Loucy (cell line): Measurements from ENCODE around the gene SLC13A1.

ENCODE experiments used
- H2AFZ ChIP-seq: fragments of 200-600 bp; sonication (generic); 2 replicates; pipeline ENCODE4 v1.6.0; 2016; ENCODE audit warnings: antibody characterized with exemption, mild to moderate bottlenecking, low read length, moderate library complexity
- H3F3A ChIP-seq: fragments of 200-600 bp; 2 replicates; pipeline ENCODE4 v1.6.0; 2016; ENCODE audit warnings: antibody characterized with exemption, low read depth, mild to moderate bottlenecking
- H3K27me3 ChIP-seq: fragments of 200-600 bp; sonication (generic); 2 replicates; pipeline ENCODE4 v1.6.1; 2014; ENCODE audit warnings: low read length, mild to moderate bottlenecking; ENCODE audit not compliant: insufficient read depth, poor library complexity, severe bottlenecking
- H3K36me3 ChIP-seq: fragments of 200-600 bp; sonication (generic); 2 replicates; pipeline ENCODE4 v1.6.1; 2016; ENCODE audit warnings: low read length; ENCODE audit not compliant: insufficient read depth
- H3K4me1 ChIP-seq: fragments of 200-600 bp; sonication (generic); 2 replicates; pipeline ENCODE4 v1.5.1; 2014; ENCODE audit warnings: low read length, mild to moderate bottlenecking; ENCODE audit not compliant: insufficient read depth, poor library complexity, severe bottlenecking
- H3K4me2 ChIP-seq: fragments of 200-600 bp; sonication (generic); 2 replicates; pipeline ENCODE4 v1.6.0; 2014; ENCODE audit warnings: antibody characterized with exemption, low read length, low read depth, mild to moderate bottlenecking; ENCODE audit not compliant: poor library complexity, severe bottlenecking
- H3K4me3 ChIP-seq: fragments of 200-600 bp; sonication (generic); 2 replicates; pipeline ENCODE4 v1.5.1; 2014; ENCODE audit warnings: low read length, mild to moderate bottlenecking, mixed read lengths; ENCODE audit not compliant: poor library complexity, severe bottlenecking
- H3K79me2 ChIP-seq: fragments of 200-600 bp; sonication (generic); 2 replicates; pipeline ENCODE4 v1.6.1; 2014; ENCODE audit warnings: low read length; ENCODE audit not compliant: insufficient read depth
- H3K9ac ChIP-seq: fragments of 200-600 bp; sonication (generic); 2 replicates; pipeline ENCODE4 v1.6.0; 2014; ENCODE audit warnings: mild to moderate bottlenecking, low read depth, low read length, moderate library complexity; ENCODE audit not compliant: poor library complexity, severe bottlenecking
- H3K9me2 ChIP-seq: fragments of 200-600 bp; sonication (generic); replicated peaks from 2 replicates; pipeline ENCODE4 v1.6.1; 2016; ENCODE audit warnings: low read depth, low read length, mixed read lengths
- H3K9me3 ChIP-seq: fragments of 200-600 bp; sonication (generic); 2 replicates; pipeline ENCODE4 v1.6.1; 2014; ENCODE audit warnings: mild to moderate bottlenecking, antibody characterized with exemption, low read length, low read depth; ENCODE audit not compliant: insufficient read depth
- H4K20me1 ChIP-seq: fragments of 200-600 bp; sonication (generic); 2 replicates; pipeline ENCODE4 v1.6.0; 2014; ENCODE audit warnings: antibody characterized with exemption, low read length, mild to moderate bottlenecking; ENCODE audit not compliant: insufficient read depth, poor library complexity, severe bottlenecking
- EZH2phosphoT487 ChIP-seq: fragments of 200-600 bp; IDR thresholded peaks from 2 replicates; pipeline ENCODE4 v1.6.1; 2018; ENCODE audit warnings: antibody characterized with exemption, mild to moderate bottlenecking, moderate library complexity, borderline replicate concordance
- TF ChIP-seq, protein P1 (sequence below): fragments of 200-600 bp; sonication (generic); conservative IDR thresholded peaks from 2 replicates; pipeline ENCODE4 v1.5.1; 2014; ENCODE audit warnings: mild to moderate bottlenecking, antibody characterized with exemption, low read length

Gene SLC13A1

GRCh38 chr7:123114288-123114687 is 85.5 kb downstream of the SLC13A1 start:
- Histone ChIP-seq H3K4me3 (no peak overlapping the region), H3F3A (no peaks in the 10 kb centered on the region), H3K4me1 (no peaks in the 10 kb centered on the region), H3K9ac (no peak overlapping the region), H3K9me2 (no peaks in the 10 kb centered on the region), H3K9me3 (no peaks in the 10 kb centered on the region), H3K4me2 (no peak overlapping the region), H4K20me1 (no peaks in the 10 kb centered on the region), H3K36me3 (no peaks in the 10 kb centered on the region), H3K27me3 (no peaks in the 10 kb centered on the region), H3K79me2 (no peaks in the 10 kb centered on the region), H2AFZ (no peak overlapping the region)
- TF ChIP-seq, protein P1, sequence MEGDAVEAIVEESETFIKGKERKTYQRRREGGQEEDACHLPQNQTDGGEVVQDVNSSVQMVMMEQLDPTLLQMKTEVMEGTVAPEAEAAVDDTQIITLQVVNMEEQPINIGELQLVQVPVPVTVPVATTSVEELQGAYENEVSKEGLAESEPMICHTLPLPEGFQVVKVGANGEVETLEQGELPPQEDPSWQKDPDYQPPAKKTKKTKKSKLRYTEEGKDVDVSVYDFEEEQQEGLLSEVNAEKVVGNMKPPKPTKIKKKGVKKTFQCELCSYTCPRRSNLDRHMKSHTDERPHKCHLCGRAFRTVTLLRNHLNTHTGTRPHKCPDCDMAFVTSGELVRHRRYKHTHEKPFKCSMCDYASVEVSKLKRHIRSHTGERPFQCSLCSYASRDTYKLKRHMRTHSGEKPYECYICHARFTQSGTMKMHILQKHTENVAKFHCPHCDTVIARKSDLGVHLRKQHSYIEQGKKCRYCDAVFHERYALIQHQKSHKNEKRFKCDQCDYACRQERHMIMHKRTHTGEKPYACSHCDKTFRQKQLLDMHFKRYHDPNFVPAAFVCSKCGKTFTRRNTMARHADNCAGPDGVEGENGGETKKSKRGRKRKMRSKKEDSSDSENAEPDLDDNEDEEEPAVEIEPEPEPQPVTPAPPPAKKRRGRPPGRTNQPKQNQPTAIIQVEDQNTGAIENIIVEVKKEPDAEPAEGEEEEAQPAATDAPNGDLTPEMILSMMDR: no peak
- TF ChIP-seq EZH2phosphoT487: no peak

- H3K4me3 ChIP-seq: no peak overlapping the region
- no peaks in the 10 kb centered on the region for H3K4me1 ChIP-seq
- H3F3A ChIP-seq: no peaks in the 10 kb centered on the region
- H3K9ac ChIP-seq: no peak overlapping the region
- H3K9me2 ChIP-seq: no peaks in the 10 kb centered on the region
- H3K9me3 ChIP-seq: no peaks in the 10 kb centered on the region
- no peak overlapping the region for H3K4me2 ChIP-seq
- TF ChIP-seq, protein P1: no peak
- no peak for TF ChIP-seq EZH2phosphoT487
- no peak overlapping the region for H2AFZ ChIP-seq
- no peaks in the 10 kb centered on the region for H3K27me3 ChIP-seq
- H3K36me3 ChIP-seq: no peaks in the 10 kb centered on the region
- no peaks in the 10 kb centered on the region for H4K20me1 ChIP-seq
- no peaks in the 10 kb centered on the region for H3K79me2 ChIP-seq
These were observed 86.9 kb downstream of the SLC13A1 start for GRCh38 chr7:123112833-123113232.

- Histone ChIP-seq H3K9me2 (no peaks in the 10 kb centered on the region), H3F3A (no peaks in the 10 kb centered on the region), H3K36me3 (no peaks in the 10 kb centered on the region), H2AFZ (no peak overlapping the region), H3K4me2 (no peak overlapping the region), H3K79me2 (no peaks in the 10 kb centered on the region), H3K9me3 (no peaks in the 10 kb centered on the region), H3K9ac (no peak overlapping the region), H4K20me1 (no peaks in the 10 kb centered on the region), H3K4me1 (no peaks in the 10 kb centered on the region), H3K27me3 (no peaks in the 10 kb centered on the region), H3K4me3 (no peak overlapping the region)
- TF ChIP-seq, protein P1: no peak
- no peak for TF ChIP-seq EZH2phosphoT487
These were observed 100.1 kb downstream of the SLC13A1 start for GRCh38 chr7:123099712-123100111.
